BJ (cell line): ENCODE results near the gene PRRX1. TPM values are rescaled to one million over a fixed set of nuclear protein-coding genes. Genes with fewer than 3 reads are reported as not detected.
A peak's percentile ranks its signal among the peaks of the same experiment; 100 is the strongest.

Experiments
- CTCF ChIA-PET: fragments of 350-600 bp; formaldehyde crosslinking; extraction: SDS; loops from one replicate; lab custom pipeline; 2021; ENCODE audit warnings: antibody characterized with exemption, inconsistent platforms; lab: Yijun Ruan, JAX
- POLR2A ChIA-PET: fragments of 300-600 bp; sonication (Branson Sonifier 250); formaldehyde crosslinking; extraction: SDS; loops from one replicate; lab custom pipeline; 2021; ENCODE audit warnings: antibody characterized with exemption; lab: Charles Lee
- DNase-seq: peaks from one replicate; pipeline ENCODE4 v3.0.0-alpha.2; 2011; ENCODE audit warnings: low read depth
- H3K27me3 ChIP-seq: 2 replicates; pipeline ENCODE4 v1.6.0; 2011; ENCODE audit warnings: low read length; ENCODE audit not compliant: control insufficient read depth, insufficient read depth
- H3K36me3 ChIP-seq: 2 replicates; pipeline ENCODE4 v1.5.1; 2011; ENCODE audit warnings: low read length; ENCODE audit not compliant: control insufficient read depth, insufficient read depth
- H3K4me3 ChIP-seq: 2 replicates; pipeline ENCODE4 v1.5.1; 2011; ENCODE audit warnings: low read depth, mild to moderate bottlenecking, control low read depth, low read length
- polyA minus RNA-seq: library from RNA; depleted of rRNA, polyadenylated mRNA; stranded (reverse); fragments of >200 nt; gene quantifications from 2 replicates; pipeline ENCODE4 v1.2.3, GENCODE V29; 2011; rRNA and poly(A)+ RNA removed
- polyA plus RNA-seq: library from polyadenylated mRNA; depleted of rRNA; stranded (reverse); fragments of >200 nt; gene quantifications from 2 replicates; pipeline ENCODE4 v1.2.3, GENCODE V29; 2011; rRNA removed
- TF ChIP-seq, protein P1 (sequence below): IDR thresholded peaks from 2 replicates; pipeline ENCODE4 v1.5.1; 2011; ENCODE audit warnings: low read depth, mild to moderate bottlenecking, control low read depth, inconsistent platforms, low read length, moderate library complexity; ENCODE audit not compliant: insufficient read depth

The PRRX1 gene
- polyA plus RNA-seq (152 and 154 TPM in 2 replicates), polyA minus RNA-seq (149 and 179 TPM in 2 replicates)

- POLR2A ChIA-PET = interaction anchor here (0.6 to 0.7 kb wide), 3 partner anchors 109 to 417 kb away, joined by 3 read pairs; no protein-coding TSS in a partner anchor
- Histone ChIP-seq H3K27me3 (no peaks in the 10 kb centered on the region), H3K4me3 (peak within 1 kb of the TSS; percentile 95), H3K36me3 (0 out of 2 replicates have a peak, but pooled peaks cover 2% of the 10 kb centered on the region)
- CTCF ChIA-PET = interaction anchor here (1.0 to 1.2 kb wide), 3 partner anchors 21 to 125 kb away, joined by 3 to 6 read pairs (median 3); no protein-coding TSS in a partner anchor
- TF ChIP-seq, protein P1, sequence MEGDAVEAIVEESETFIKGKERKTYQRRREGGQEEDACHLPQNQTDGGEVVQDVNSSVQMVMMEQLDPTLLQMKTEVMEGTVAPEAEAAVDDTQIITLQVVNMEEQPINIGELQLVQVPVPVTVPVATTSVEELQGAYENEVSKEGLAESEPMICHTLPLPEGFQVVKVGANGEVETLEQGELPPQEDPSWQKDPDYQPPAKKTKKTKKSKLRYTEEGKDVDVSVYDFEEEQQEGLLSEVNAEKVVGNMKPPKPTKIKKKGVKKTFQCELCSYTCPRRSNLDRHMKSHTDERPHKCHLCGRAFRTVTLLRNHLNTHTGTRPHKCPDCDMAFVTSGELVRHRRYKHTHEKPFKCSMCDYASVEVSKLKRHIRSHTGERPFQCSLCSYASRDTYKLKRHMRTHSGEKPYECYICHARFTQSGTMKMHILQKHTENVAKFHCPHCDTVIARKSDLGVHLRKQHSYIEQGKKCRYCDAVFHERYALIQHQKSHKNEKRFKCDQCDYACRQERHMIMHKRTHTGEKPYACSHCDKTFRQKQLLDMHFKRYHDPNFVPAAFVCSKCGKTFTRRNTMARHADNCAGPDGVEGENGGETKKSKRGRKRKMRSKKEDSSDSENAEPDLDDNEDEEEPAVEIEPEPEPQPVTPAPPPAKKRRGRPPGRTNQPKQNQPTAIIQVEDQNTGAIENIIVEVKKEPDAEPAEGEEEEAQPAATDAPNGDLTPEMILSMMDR = no peak
- no peak for DNase-seq
These were observed at the start of gene PRRX1 for GRCh38 chr1:170664093-170664827. Gene PRRX1, plus strand, starts transcription at chr1:170664131. Its CDS starts 88 bp downstream, at chr1:170664219.

DNA sequence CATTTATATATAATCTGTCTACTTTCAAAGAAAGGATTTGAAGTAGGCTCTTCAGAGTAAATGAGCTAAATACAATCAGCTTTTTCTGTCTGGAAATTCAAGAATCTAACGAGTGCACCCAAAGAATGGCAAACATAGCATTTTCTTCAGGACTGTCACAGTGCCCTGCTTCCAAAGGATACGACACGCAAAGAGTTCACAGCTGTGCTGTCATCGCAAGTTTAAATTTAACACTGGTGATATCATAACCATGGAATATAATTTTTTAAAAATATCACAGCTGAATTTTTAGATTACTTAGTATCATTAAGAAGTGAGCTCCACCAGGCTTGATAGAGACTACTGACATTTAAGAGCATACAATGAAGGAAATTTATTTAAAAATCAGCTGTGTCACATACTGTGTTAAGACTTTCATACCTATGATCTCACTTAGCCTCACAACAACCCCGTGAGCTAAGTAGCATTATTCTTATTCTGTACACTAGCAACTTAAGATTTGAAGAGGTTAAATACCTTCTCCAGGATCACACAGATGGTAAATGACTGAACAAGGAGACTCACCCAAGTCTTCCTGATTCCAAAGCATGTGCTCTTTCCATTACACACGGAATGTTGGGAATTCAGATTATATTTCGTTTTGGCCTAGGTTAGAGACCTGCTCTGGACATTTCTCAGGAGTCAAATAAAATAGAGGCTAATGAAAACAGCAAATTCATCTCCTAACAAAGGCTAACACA lies 46.2 kb upstream of the PRRX1 start:
- Histone ChIP-seq H3K36me3 (no peaks in the 10 kb centered on the region), H3K4me3 (no peak overlapping the region), H3K27me3 (no peaks in the 10 kb centered on the region)
- DNase-seq = no peak
- TF ChIP-seq, protein P1 = no peak
- POLR2A ChIA-PET = no interaction called here
- CTCF ChIA-PET = interaction anchor here (0.7 to 0.8 kb wide), 2 partner anchors 10 to 35 kb away, joined by 3 read pairs; no protein-coding TSS in a partner anchor

- no peak overlapping the region for H3K4me3 ChIP-seq
- ChIA-PET CTCF (interaction anchor here (0.7 kb wide), 1 partner anchor 35 kb away, joined by 3 read pairs; no protein-coding TSS in a partner anchor), POLR2A (no interaction called here)
- no peaks in the 10 kb centered on the region for H3K27me3 ChIP-seq
- TF ChIP-seq, protein P1 = no peak
- H3K36me3 ChIP-seq = no peaks in the 10 kb centered on the region
- no peak for DNase-seq
These were observed 45.5 kb upstream of the PRRX1 start for GRCh38 chr1:170618421-170618820.

- no peak overlapping the region for H3K4me3 ChIP-seq
- H3K27me3 ChIP-seq = no peaks in the 10 kb centered on the region
- POLR2A ChIA-PET = no interaction called here
- no peak for DNase-seq
- TF ChIP-seq, protein P1 = no peak
- H3K36me3 ChIP-seq = no peaks in the 10 kb centered on the region
- CTCF ChIA-PET = no interaction called here
These were observed 44.5 kb upstream of the PRRX1 start for GRCh38 chr1:170619241-170620028.
